H1 (cell line): ENCODE data around the gene ECSIT. TPM values are rescaled to one million over a fixed set of nuclear protein-coding genes. Genes with fewer than 3 reads are reported as not detected.

Experiments
- ATF3 ChIP-seq: IDR thresholded peaks from 2 replicates; pipeline ENCODE4 v1.6.1; 2011; ENCODE audit warnings: low read depth, mild to moderate bottlenecking, low read length; ENCODE audit not compliant: insufficient read depth
- HDAC2 ChIP-seq, 2 experiments: fragments of 300-600 bp in 1 of 2; sonication (generic) in 1 of 2; IDR thresholded peaks; 2 replicates each; pipeline ENCODE4 v1.6.1; 2011 to 2012; ENCODE audit warnings: low read depth in 2 of 2, low read length in 2 of 2, mild to moderate bottlenecking in 2 of 2, moderate library complexity in 2 of 2, borderline replicate concordance in 1 of 2, inconsistent platforms in 1 of 2
- HDAC6 ChIP-seq: IDR thresholded peaks from one replicate; pipeline ENCODE4 v1.7.1; 2012; ENCODE audit warnings: low read depth, mild to moderate bottlenecking, inconsistent platforms, low read length, moderate library complexity
- KDM4A ChIP-seq: IDR thresholded peaks from one replicate; pipeline ENCODE4 v1.7.1; 2012; ENCODE audit warnings: low read depth, mild to moderate bottlenecking, moderate library complexity, low read length, inconsistent platforms; ENCODE audit not compliant: severe bottlenecking
- polyA plus RNA-seq, 7 experiments: library from polyadenylated mRNA; depleted of rRNA in 3 of 7; stranded (reverse) in 5 of 7; unstranded in 2 of 7; fragments of >200 nt in 5 of 7; fragments of 200-250 nt in 2 of 7; gene quantifications; 1 replicate in 5 of 7; 2 replicates in 1 of 7; 4 replicates in 1 of 7; pipeline versions ENCODE4 v1.2.1 to v1.2.3, GENCODE V29; 2011 to 2013; ENCODE audit warnings: missing spikeins in 2 of 7, mixed read lengths in 2 of 7
- total RNA-seq: library from RNA; stranded (reverse); fragmentation: NEBNext Ultra II Directional; extraction: Animal tissue kit (Norgen Biotek cat#: 25700); gene quantifications from 2 replicates; pipeline ENCODE4 v1.2.1, GENCODE V29; 2021

The ECSIT gene
- total and polyA plus RNA-seq, 2 of the 8 experiments (the other 6 are each of a cell fraction or from before 2014, with no cell fraction given), result 55.7 to 74.1 TPM

GRCh38 chr19:11510444-11510843, 18.5 kb downstream of the ECSIT start (continued):
- TF ChIP-seq HDAC2 (IDR thresholded peaks at IDR 0.05; ENCODE audit: borderline replicate concordance in 1 of 2, low read depth in 2 of 2, low read length in 2 of 2) (no peak), KDM4A (no peak), HDAC6 (no peak), ATF3 (no peak)
